Activated CD8-positive, alpha-beta memory T cell treated with anti-CD3 and anti-CD28 coated beads, Interleukin-2, amount 10 ng/mL, durations not matched to agents 7 days and 5 days (primary cell): Measurements from ENCODE around the gene PPM1J. TPM values are rescaled to one million over a fixed set of nuclear protein-coding genes. Genes with fewer than 3 reads are reported as not detected.
A peak's percentile ranks its signal among the peaks of the same experiment; 100 is the strongest.
"Not testable (repeated sequence)": the region's sequence is repeated elsewhere in the genome, so short reads cannot be mapped to it uniquely, and the experiment has no call there.

Source experiments
- ATAC-seq: fragments of 150-1000 bp; cut with Tn5 transposase; one replicate; pipeline ENCODE4 v1.10.0; 2021; ENCODE audit warnings: moderate library complexity
- CTCF ChIA-PET: fragments of 350-600 bp; sonication (Branson Sonifier 250); formaldehyde crosslinking; loops from one replicate; lab custom pipeline; 2021; ENCODE audit warnings: antibody characterized with exemption; lab: Charles Lee
- DNase-seq: peaks from one replicate; pipeline ENCODE4 v3.0.0-alpha.2; 2020
- H3K27ac Mint-ChIP-seq: one replicate; pipeline ENCODE4 v1.8.0; 2021; ENCODE audit warnings: mild to moderate bottlenecking, mixed read lengths
- H3K27me3 Mint-ChIP-seq: one replicate; pipeline ENCODE4 v1.8.0; 2021; ENCODE audit warnings: mixed read lengths
- H3K36me3 Mint-ChIP-seq: one replicate; pipeline ENCODE4 v1.8.0; 2021; ENCODE audit warnings: mild to moderate bottlenecking, mixed read lengths
- H3K4me1 Mint-ChIP-seq: one replicate; pipeline ENCODE4 v1.8.0; 2021; ENCODE audit warnings: mixed read lengths
- H3K4me3 Mint-ChIP-seq: one replicate; pipeline ENCODE4 v1.8.0; 2021; ENCODE audit warnings: mild to moderate bottlenecking, moderate library complexity, mixed read lengths
- H3K9me3 Mint-ChIP-seq: one replicate; pipeline ENCODE4 v1.8.0; 2022; ENCODE audit warnings: low read depth, mixed read lengths
- total RNA-seq, 2 experiments: library from RNA; stranded (reverse); gene quantifications; one replicate each; pipeline ENCODE4 v1.2.3, GENCODE V29; 2021

The PPM1J gene
- total RNA-seq, 2 experiments from 2014 or later: 0.26 TPM; not detected in 1

- no peak overlapping the region for H3K27ac Mint-ChIP-seq
- peaks cover 4% of the 10 kb centered on the region for H3K27me3 Mint-ChIP-seq
- no peak for ATAC-seq
- no peaks in the 10 kb centered on the region for H3K9me3 Mint-ChIP-seq
- DNase-seq: no peak
- no peak overlapping the region for H3K4me3 Mint-ChIP-seq
- H3K36me3 Mint-ChIP-seq: no peaks in the 10 kb centered on the region
- CTCF ChIA-PET: interaction anchor here (0.5 to 1.8 kb wide), 4 partner anchors 11 to 1432 kb away, joined by 3 to 7 read pairs (median 6); partner anchors contain the start of gene PPM1J
- H3K4me1 Mint-ChIP-seq: no peaks in the 10 kb centered on the region
These were observed 14.8 kb upstream of the PPM1J start for GRCh38 chr1:112729909-112730308.

- DNase-seq, ATAC-seq, H3K27ac Mint-ChIP-seq, H3K4me1 Mint-ChIP-seq, H3K36me3 Mint-ChIP-seq, H3K9me3 Mint-ChIP-seq, H3K27me3 Mint-ChIP-seq, H3K4me3 Mint-ChIP-seq: not testable (repeated sequence)
- CTCF ChIA-PET: interaction anchor here (1.1 to 1.8 kb wide), 2 partner anchors 10 to 13 kb away, joined by 7 read pairs; partner anchors contain the start of gene PPM1J
These were observed 13.9 kb upstream of the PPM1J start for GRCh38 chr1:112729011-112729410.

GRCh38 chr1:112728306-112728971 lies 13.3 kb upstream of the PPM1J start:
- DNase-seq, ATAC-seq, H3K9me3 Mint-ChIP-seq, CTCF ChIA-PET, H3K4me1 Mint-ChIP-seq, H3K4me3 Mint-ChIP-seq, H3K27ac Mint-ChIP-seq, H3K27me3 Mint-ChIP-seq, H3K36me3 Mint-ChIP-seq: not testable (repeated sequence)

- ATAC-seq: no peak
- no peak for DNase-seq
- Mint-ChIP-seq H3K36me3 (no peaks in the 10 kb centered on the region), H3K4me1 (peaks cover 6% of the 10 kb centered on the region), H3K9me3 (no peaks in the 10 kb centered on the region), H3K27me3 (no peaks in the 10 kb centered on the region), H3K27ac (no peak overlapping the region), H3K4me3 (no peak overlapping the region)
- CTCF ChIA-PET: interaction anchor here (1.5 kb wide), 1 partner anchor 10 kb away, joined by 4 read pairs; no protein-coding TSS in a partner anchor
These were observed 12.6 kb upstream of the PPM1J start for GRCh38 chr1:112727716-112728115.

GRCh38 chr1:112724240-112724639 lies 9.1 kb upstream of the PPM1J start:
- H3K4me3 Mint-ChIP-seq, H3K9me3 Mint-ChIP-seq, H3K4me1 Mint-ChIP-seq, H3K27ac Mint-ChIP-seq, H3K36me3 Mint-ChIP-seq, DNase-seq, ATAC-seq: not testable (repeated sequence)
- H3K27me3 Mint-ChIP-seq: peaks cover 23% of the 10 kb centered on the region
- CTCF ChIA-PET: interaction anchor here (10.8 kb wide), 1 partner anchor 79 kb away, joined by 219 read pairs; no protein-coding TSS in a partner anchor

- ATAC-seq (no peak), DNase-seq (no peak)
- Mint-ChIP-seq H3K4me1 (peaks cover 10% of the 10 kb centered on the region), H3K9me3 (no peaks in the 10 kb centered on the region), H3K27ac (no peak overlapping the region), H3K27me3 (peaks cover 26% of the 10 kb centered on the region), H3K4me3 (no peak overlapping the region), H3K36me3 (no peaks in the 10 kb centered on the region)
- CTCF ChIA-PET: interaction anchor here (10.8 kb wide), 1 partner anchor 80 kb away, joined by 219 read pairs; no protein-coding TSS in a partner anchor
These were observed 8.3 kb upstream of the PPM1J start for GRCh38 chr1:112723511-112723839.

- Mint-ChIP-seq H3K27ac (no peak overlapping the region), H3K9me3 (no peaks in the 10 kb centered on the region), H3K36me3 (no peaks in the 10 kb centered on the region), H3K27me3 (peaks cover 26% of the 10 kb centered on the region), H3K4me1 (peaks cover 12% of the 10 kb centered on the region), H3K4me3 (no peak overlapping the region)
- ATAC-seq: no peak
- DNase-seq: no peak
- CTCF ChIA-PET: interaction anchor here (1.0 to 10.8 kb wide), 2 partner anchors 81 to 320 kb away, joined by 3 to 219 read pairs; no protein-coding TSS in a partner anchor
These were observed 7.7 kb upstream of the PPM1J start for GRCh38 chr1:112722601-112723510.

GRCh38 chr1:112721966-112722524 lies 6.9 kb upstream of the PPM1J start:
- CTCF ChIA-PET: interaction anchor here (1.0 to 10.8 kb wide), 3 partner anchors 81 to 331 kb away, joined by 3 to 219 read pairs (median 7); no protein-coding TSS in a partner anchor
- no peak for ATAC-seq
- peaks cover 15% of the 10 kb centered on the region for H3K4me1 Mint-ChIP-seq
- H3K27me3 Mint-ChIP-seq: peaks cover 26% of the 10 kb centered on the region
- no peak overlapping the region for H3K27ac Mint-ChIP-seq
- H3K36me3 Mint-ChIP-seq: no peaks in the 10 kb centered on the region
- H3K9me3 Mint-ChIP-seq: no peaks in the 10 kb centered on the region
- no peak overlapping the region for H3K4me3 Mint-ChIP-seq
- no peak for DNase-seq

- Mint-ChIP-seq H3K4me1 (peaks cover 19% of the 10 kb centered on the region), H3K27me3 (peaks cover 26% of the 10 kb centered on the region)
- CTCF ChIA-PET: interaction anchor here (1.7 to 10.8 kb wide), 2 partner anchors 82 to 331 kb away, joined by 7 to 219 read pairs; no protein-coding TSS in a partner anchor
- not testable (repeated sequence) for ATAC-seq, H3K27ac Mint-ChIP-seq, H3K36me3 Mint-ChIP-seq, H3K4me3 Mint-ChIP-seq, H3K9me3 Mint-ChIP-seq, DNase-seq
These were observed 6.2 kb upstream of the PPM1J start for GRCh38 chr1:112721294-112721693.

GRCh38 chr1:112720800-112721199 lies 5.7 kb upstream of the PPM1J start:
- no peak for ATAC-seq
- no peaks in the 10 kb centered on the region for H3K9me3 Mint-ChIP-seq
- no peaks in the 10 kb centered on the region for H3K36me3 Mint-ChIP-seq
- no peak overlapping the region for H3K4me3 Mint-ChIP-seq
- CTCF ChIA-PET: interaction anchor here (1.7 to 10.8 kb wide), 3 partner anchors 83 to 352 kb away, joined by 7 to 219 read pairs (median 24); partner anchors contain the start of gene LRIG2
- no peak for DNase-seq
- H3K27me3 Mint-ChIP-seq: peaks cover 26% of the 10 kb centered on the region
- peaks cover 24% of the 10 kb centered on the region for H3K4me1 Mint-ChIP-seq
- no peak overlapping the region for H3K27ac Mint-ChIP-seq

- CTCF ChIA-PET: interaction anchor here (1.2 to 10.8 kb wide), 8 partner anchors 10 to 357 kb away, joined by 3 to 219 read pairs (median 10); partner anchors contain the start of genes LRIG2 and RHOC
- Mint-ChIP-seq H3K9me3 (no peaks in the 10 kb centered on the region), H3K27ac (no peak overlapping the region), H3K36me3 (no peaks in the 10 kb centered on the region), H3K4me1 (peaks cover 28% of the 10 kb centered on the region), H3K4me3 (no peak overlapping the region), H3K27me3 (peaks cover 26% of the 10 kb centered on the region)
- DNase-seq: no peak
- no peak for ATAC-seq
These were observed 4.6 kb upstream of the PPM1J start for GRCh38 chr1:112719706-112720105.

- DNase-seq (peak; percentile 82), ATAC-seq (peak; percentile 37)
- H3K27ac Mint-ChIP-seq: no peak overlapping the region
- CTCF ChIA-PET: interaction anchor here (0.7 to 10.8 kb wide), 24 partner anchors 8 to 981 kb away, joined by 3 to 219 read pairs (median 4); partner anchors contain the start of genes LRIG2, MOV10 and RHOC
- H3K27me3 Mint-ChIP-seq: peaks cover 33% of the 10 kb centered on the region
- H3K36me3 Mint-ChIP-seq: no peaks in the 10 kb centered on the region
- peak overlapping the region; percentile 1 for H3K4me3 Mint-ChIP-seq
- H3K9me3 Mint-ChIP-seq: no peaks in the 10 kb centered on the region
- peaks cover 31% of the 10 kb centered on the region for H3K4me1 Mint-ChIP-seq
These were observed 3.7 kb upstream of the PPM1J start for GRCh38 chr1:112718691-112719418.
